IgD-negative memory B cell (primary cell): Measurements from ENCODE around the gene NR6A1. TPM values are rescaled to one million over a fixed set of nuclear protein-coding genes. Genes with fewer than 3 reads are reported as not detected.
A peak's percentile ranks its signal among the peaks of the same experiment; 100 is the strongest.

ENCODE experiments used
- H3K27ac Mint-ChIP-seq, 3 donors: one replicate each; pipeline ENCODE4 v1.8.0; 2020 to 2022; ENCODE audit warnings: mild to moderate bottlenecking in 3 of 3, mixed read lengths in 3 of 3, moderate library complexity in 1 of 3
- H3K27me3 Mint-ChIP-seq: one replicate; pipeline ENCODE4 v1.8.0; 2021; ENCODE audit warnings: mixed read lengths
- H3K36me3 Mint-ChIP-seq: one replicate; pipeline ENCODE4 v1.8.0; 2020; ENCODE audit warnings: mild to moderate bottlenecking, mixed read lengths
- H3K4me1 Mint-ChIP-seq, 3 donors: one replicate each; pipeline ENCODE4 v1.8.0; 2020 to 2022; ENCODE audit warnings: mixed read lengths in 3 of 3, mild to moderate bottlenecking in 1 of 3
- H3K4me3 Mint-ChIP-seq, 4 donors: one replicate each; pipeline ENCODE4 v1.8.0; 2020 to 2022; ENCODE audit warnings: mild to moderate bottlenecking in 4 of 4, mixed read lengths in 4 of 4, moderate library complexity in 3 of 4
- H3K9me3 Mint-ChIP-seq, 3 donors: one replicate each; pipeline ENCODE4 v1.8.0; 2020 to 2021; ENCODE audit warnings: mixed read lengths in 3 of 3, mild to moderate bottlenecking in 1 of 3
- polyA plus RNA-seq: library from polyadenylated mRNA; unstranded; fragments of 300-500 nt; fragmentation: Illumina TruSeq; gene quantifications from one replicate; pipeline ENCODE4 v1.2.3, GENCODE V29; 2021

The NR6A1 gene
- polyA plus RNA-seq, 1 donor from 2014 or later = 0.03 TPM

DNA sequence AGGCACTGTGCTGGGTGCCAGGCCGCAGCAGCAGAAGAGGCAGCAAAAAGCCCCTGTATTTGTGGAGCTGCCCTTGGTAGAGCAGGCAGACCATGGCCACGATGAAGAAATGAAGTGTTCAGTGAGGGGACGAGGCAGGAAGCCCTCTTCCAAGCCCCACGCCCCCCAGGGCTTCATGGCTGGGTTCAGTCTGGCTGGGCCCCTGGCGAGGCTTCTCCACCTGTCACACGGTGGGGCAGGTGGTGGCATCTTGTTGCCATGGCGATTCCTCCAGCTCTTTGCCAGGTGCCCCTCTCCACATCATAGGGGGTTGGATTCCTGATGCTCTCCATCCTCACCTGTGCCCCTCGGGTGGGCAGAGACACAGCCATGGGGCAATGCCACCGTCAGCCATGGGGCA lies 299.4 kb downstream of the NR6A1 start:
- Mint-ChIP-seq H3K9me3 (no peaks in the 10 kb centered on the region), H3K27me3 (peaks cover 18% of the 10 kb centered on the region), H3K4me1 (peaks cover 0 to 6% (median 5%) of the 10 kb centered on the region in 3 donors), H3K27ac (no peak overlapping the region), H3K36me3 (no peaks in the 10 kb centered on the region), H3K4me3 (no peak overlapping the region)

DNA sequence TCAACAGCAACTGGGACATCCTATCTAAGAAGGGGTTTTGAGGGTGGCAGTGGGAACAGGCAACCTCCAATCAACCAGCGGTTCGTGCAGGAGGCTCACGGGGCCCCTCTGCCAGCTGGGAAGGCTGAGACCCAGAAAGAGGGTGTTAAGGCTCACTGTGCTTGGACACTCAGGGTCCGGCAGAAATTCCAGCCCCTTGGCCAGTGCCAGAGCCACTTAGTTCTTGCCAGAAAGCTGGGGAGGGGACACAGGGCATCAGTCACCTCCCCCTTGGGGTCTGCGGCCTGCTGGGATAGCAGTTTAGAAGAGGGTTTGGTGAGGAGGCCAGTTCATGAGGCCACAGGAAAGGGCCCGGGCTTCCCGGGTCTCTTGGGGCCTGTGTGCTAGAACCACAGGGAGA lies 300.4 kb downstream of the NR6A1 start:
- no peak overlapping the region for H3K27ac Mint-ChIP-seq
- H3K36me3 Mint-ChIP-seq = no peaks in the 10 kb centered on the region
- no peak overlapping the region for H3K4me3 Mint-ChIP-seq
- peaks cover 0 to 6% (median 5%) of the 10 kb centered on the region in 3 donors for H3K4me1 Mint-ChIP-seq
- H3K27me3 Mint-ChIP-seq = peaks cover 11% of the 10 kb centered on the region
- H3K9me3 Mint-ChIP-seq = no peaks in the 10 kb centered on the region

DNA sequence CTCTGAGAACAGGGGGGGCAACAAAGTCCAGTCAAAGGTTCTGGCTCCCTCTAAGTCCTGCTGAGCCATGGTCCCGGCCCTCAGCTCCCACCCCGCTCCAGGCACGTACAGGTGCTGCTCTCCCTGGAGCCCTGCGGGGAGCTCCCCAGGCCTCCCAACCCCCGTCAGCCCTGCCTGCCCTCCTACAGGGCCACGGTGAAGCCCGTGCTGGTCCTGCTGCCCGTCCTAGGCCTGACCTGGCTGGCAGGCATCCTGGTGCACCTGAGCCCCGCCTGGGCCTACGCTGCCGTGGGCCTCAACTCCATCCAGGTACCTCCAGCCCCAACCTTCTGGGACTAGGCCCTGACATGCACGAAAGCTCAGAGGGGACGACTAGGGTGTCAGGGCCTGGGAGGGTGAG lies 300.8 kb downstream of the NR6A1 start:
- H3K27me3 Mint-ChIP-seq = peaks cover 11% of the 10 kb centered on the region
- no peak overlapping the region for H3K27ac Mint-ChIP-seq
- H3K36me3 Mint-ChIP-seq = no peaks in the 10 kb centered on the region
- H3K9me3 Mint-ChIP-seq = no peaks in the 10 kb centered on the region
- H3K4me3 Mint-ChIP-seq = no peak overlapping the region
- peaks cover 0 to 6% (median 5%) of the 10 kb centered on the region in 3 donors for H3K4me1 Mint-ChIP-seq

DNA sequence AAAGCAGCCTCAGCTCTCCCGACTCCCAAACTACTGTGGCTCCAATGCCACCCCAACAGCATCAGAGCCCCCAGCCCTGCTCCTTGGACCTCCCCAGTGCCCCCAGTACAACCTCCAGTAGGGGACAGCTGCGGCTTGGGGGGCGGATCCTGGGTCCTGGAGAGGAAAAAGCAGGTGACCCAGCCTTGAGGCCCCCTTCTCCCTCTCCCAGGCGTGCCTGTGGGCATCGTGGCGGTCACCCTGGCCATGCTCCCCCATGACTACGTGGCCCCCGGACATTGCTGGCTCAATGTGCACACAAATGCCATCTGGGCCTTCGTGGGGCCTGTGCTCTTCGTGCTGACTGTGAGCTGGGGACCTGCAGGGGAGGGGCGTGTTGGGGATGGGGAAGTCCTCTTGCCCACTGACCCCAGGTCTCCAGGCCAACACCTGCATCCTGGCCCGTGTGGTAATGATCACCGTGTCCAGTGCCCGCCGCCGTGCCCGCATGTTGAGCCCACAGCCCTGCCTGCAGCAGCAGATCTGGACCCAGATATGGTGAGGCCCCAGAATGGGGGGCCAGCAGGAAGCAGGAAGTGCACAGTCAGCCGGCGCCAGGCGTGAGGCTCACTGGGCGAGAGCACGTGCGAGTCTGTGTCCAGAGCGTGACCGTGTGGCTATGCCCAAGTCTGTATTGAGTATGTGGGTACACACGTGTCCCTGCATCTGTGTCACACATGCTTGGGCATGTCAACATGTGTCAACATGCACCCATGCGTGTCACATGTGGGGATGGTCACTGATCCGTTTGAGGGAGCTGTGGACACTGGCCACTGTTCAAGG lies 301.9 kb downstream of the NR6A1 start:
- H3K27ac Mint-ChIP-seq = no peak overlapping the region
- H3K4me3 Mint-ChIP-seq = no peak overlapping the region
- peaks cover 0 to 6% (median 5%) of the 10 kb centered on the region in 3 donors for H3K4me1 Mint-ChIP-seq
- no peaks in the 10 kb centered on the region for H3K9me3 Mint-ChIP-seq
- peaks cover 11% of the 10 kb centered on the region for H3K27me3 Mint-ChIP-seq
- no peaks in the 10 kb centered on the region for H3K36me3 Mint-ChIP-seq

DNA sequence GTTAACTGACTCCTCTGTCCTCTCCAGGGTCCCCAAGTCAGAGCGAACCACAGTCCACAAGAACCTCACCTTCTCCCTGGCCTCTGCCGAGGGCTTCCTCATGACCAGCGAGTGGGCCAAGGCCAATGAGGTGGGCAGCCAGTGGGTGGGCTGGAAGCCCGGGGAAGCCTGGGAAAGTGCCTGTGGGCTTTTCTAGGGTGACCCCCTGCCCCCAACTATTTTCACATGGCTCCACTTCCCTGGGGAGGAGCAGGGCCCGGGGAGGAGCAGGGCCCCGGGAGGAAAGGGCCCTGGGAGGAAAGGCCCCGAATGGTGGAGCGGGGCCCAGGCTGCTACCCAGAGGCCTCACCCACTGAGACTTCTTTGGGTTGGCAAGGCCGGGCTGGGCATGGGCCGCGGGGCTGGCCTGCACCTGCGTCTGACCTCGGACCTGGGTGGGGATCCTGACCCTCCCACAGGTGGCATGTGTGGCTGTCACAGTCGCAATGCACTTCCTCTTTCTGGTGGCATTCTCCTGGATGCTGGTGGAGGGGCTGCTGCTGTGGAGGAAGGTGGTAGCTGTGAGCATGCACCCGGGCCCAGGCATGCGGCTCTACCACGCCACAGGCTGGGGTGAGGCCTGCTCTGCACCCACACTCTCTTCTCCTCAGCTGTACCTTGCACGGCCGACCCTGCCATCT lies 302.9 kb downstream of the NR6A1 start:
- H3K4me3 Mint-ChIP-seq = peak overlapping the region in 1 of 4 donors; percentile 65

DNA sequence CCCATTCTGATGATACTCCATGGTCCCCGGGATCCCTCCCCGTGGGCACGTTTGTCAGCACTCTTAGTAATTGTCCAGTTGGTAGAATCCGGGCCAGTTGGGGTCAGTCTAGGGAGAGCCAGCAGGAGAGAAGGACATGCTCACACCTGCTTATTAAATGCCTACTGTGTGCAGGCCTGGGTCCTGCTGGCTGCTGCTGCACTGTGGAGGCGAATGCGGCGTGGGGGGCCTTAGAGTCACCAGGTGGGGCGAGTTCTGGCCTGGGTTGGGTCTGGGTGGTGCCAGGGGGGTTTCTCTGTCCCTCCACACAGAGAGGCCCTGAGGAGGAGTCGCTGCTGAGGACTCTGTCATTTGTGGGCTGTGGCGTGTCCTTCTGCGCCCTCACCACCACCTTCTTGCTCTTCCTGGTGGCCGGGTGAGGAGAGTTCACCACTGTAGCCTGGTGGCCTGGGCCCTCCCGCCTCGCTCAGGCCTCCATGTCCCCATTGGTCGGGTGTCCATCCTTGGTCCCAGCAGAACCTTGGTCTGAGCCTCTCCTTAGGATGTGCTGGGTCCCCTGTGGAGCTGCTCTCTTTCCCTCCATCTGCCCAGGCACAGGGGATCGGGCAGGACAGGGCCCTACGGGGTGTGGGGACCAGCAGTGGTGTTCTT lies 303.6 kb downstream of the NR6A1 start:
- H3K4me3 Mint-ChIP-seq = no peak overlapping the region
- H3K27ac Mint-ChIP-seq = no peak overlapping the region
- peaks cover 0 to 6% (median 3%) of the 10 kb centered on the region in 3 donors for H3K9me3 Mint-ChIP-seq
- H3K27me3 Mint-ChIP-seq = peaks cover 6% of the 10 kb centered on the region
- no peaks in the 10 kb centered on the region for H3K36me3 Mint-ChIP-seq
- peaks cover 0 to 5% (median 5%) of the 10 kb centered on the region in 3 donors for H3K4me1 Mint-ChIP-seq

More for the DNA sequence above, 302.9 kb downstream of the NR6A1 start:
- H3K27me3 Mint-ChIP-seq = peaks cover 11% of the 10 kb centered on the region
- H3K27ac Mint-ChIP-seq = no peak overlapping the region
- H3K4me1 Mint-ChIP-seq = peaks cover 0 to 5% (median 5%) of the 10 kb centered on the region in 3 donors
- peaks cover 0 to under 1% (median 0%) of the 10 kb centered on the region in 3 donors for H3K9me3 Mint-ChIP-seq
- no peaks in the 10 kb centered on the region for H3K36me3 Mint-ChIP-seq

Other genes with a start within 250 kb of the NR6A1 start
- gene OLFML2A, start 5.8 kb upstream of the NR6A1 start, polyA plus RNA-seq = 0.20 TPM
- not detected for gene WDR38, start 82.1 kb upstream of the NR6A1 start, polyA plus RNA-seq
- gene RPL35, start 90.6 kb upstream of the NR6A1 start, polyA plus RNA-seq = 2,381 TPM
- 92.7 TPM for gene ARPC5L, start 90.8 kb upstream of the NR6A1 start, polyA plus RNA-seq
- 10.3 TPM for gene GOLGA1, start 169.8 kb upstream of the NR6A1 start, polyA plus RNA-seq